ENCODE measurements around the gene ANKRD13B. TPM values are rescaled to one million over a fixed set of nuclear protein-coding genes. Genes with fewer than 3 reads are reported as not detected.

Gene ANKRD13B
- total RNA-seq, 4 donors from 2014 or later: 2.9 to 8.6 (median 5.6) TPM

GRCh38 chr17:29567554-29568330 lies 25.2 kb upstream of the ANKRD13B start:
- Histone ChIP-seq H3K27me3 (no peaks in the 10 kb centered on the region), H3K9me3 (no peaks in the 10 kb centered on the region), H3K4me3 (peak overlapping the region; percentile 58 to 74 (median 61)), H3K4me1 (peaks cover 15 to 49% (median 35%) of the 10 kb centered on the region in 4 donors), H3K27ac (peak overlapping the region; percentile 94 to 97 (median 95)), H3K36me3 (no peaks in the 10 kb centered on the region)
- TF ChIP-seq EP300 (IDR thresholded peaks at IDR 0.05; ENCODE audit: low read depth): no peak
- TF ChIP-seq POLR2A (IDR thresholded peaks at IDR 0.05): no peak
- TF ChIP-seq CTCF (IDR thresholded peaks at IDR 0.05): peak; percentile 47 to 57 (median 53)
- TF ChIP-seq POLR2AphosphoS5 (IDR thresholded peaks at IDR 0.05): peak in 1 of 3 donors; percentile 4
- WGBS, 2 donors (ENCODE audit: low coverage in 1 of 2): 0% methylated on average over 48 of the region's 63 CpGs; no CpG with 5 or more reads in 1 of the 2 donors
- intact Hi-C loops (cut with DNase I; ENCODE audit: low total_unique reads): no loop called here
- in situ Hi-C loops (cut with MboI; ENCODE audit: low pct_ligation_motif_present in 1 of 4, low pct_unique_long_range_greater_than_20kb in 1 of 4, low sequenced_read_pairs in 3 of 4): no loop called here
- DNase-seq: peak; percentile 80

DNA sequence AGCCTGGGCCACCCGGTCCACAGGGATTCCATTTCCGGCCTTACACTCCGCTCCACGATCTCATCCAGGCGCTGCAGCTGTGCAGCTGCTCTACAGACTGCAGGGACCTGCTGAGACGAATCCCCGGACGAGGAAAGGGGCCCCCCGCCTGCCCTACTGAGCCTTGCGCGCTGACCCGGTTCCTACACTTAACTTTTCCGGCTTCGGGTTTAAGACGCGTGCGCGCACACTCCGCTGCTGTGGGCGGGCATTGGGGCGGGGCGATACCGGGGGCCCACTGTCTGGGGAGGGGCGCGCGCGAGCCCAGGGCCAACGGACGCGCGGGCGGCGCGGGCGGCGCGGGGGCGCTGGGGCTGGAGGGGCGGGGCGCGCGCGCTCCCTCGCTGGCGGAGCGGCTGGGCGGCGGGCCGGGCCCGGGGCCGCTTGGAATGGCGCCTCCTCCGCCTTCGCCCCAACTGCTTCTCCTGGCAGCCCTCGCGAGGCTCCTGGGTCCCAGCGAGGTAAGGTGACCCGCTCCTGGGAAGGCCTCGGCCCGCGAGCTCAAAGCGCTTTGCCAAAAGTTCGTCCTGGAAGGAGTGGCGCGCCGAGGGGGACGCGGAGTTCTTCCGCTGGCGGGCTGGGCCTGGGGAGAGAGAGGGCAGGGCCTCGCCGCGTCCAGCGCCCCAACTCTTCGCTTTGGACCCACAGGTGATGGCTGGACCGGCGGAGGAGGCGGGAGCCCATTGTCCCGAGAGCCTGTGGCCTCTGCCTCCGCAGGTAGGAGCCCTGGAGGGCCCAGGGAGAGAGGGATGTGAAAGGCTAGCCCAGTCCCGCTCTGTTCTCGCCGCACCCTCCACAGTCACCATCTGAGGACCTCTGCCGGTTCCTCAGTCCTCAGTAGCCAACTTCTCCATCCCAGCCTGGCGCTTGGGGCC lies 24.3 kb upstream of the ANKRD13B start, which contains the start of gene TP53I13:
TP53I13 (plus strand) TSS at position 371 of the 914 bp plus-strand sequence; CDS start at position 429, 58 bp downstream.
- Histone ChIP-seq H3K9me3 (no peaks in the 10 kb centered on the region), H3K27me3 (no peaks in the 10 kb centered on the region), H3K36me3 (no peaks in the 10 kb centered on the region), H3K27ac (peak within 1 kb of the TSS; percentile 94 to 97 (median 95)), H3K4me3 (peak within 1 kb of the TSS; percentile 58 to 74 (median 61)), H3K4me1 (peaks cover 15 to 55% (median 38%) of the 10 kb centered on the region in 4 donors)
- in situ Hi-C loops (cut with MboI; ENCODE audit: low pct_ligation_motif_present in 1 of 4, low pct_unique_long_range_greater_than_20kb in 1 of 4, low sequenced_read_pairs in 3 of 4): no loop called here
- peak; percentile 94 for DNase-seq
- TF ChIP-seq CTCF (IDR thresholded peaks at IDR 0.05) (no peak), EP300 (IDR thresholded peaks at IDR 0.05; ENCODE audit: low read depth) (no peak), POLR2A (IDR thresholded peaks at IDR 0.05) (peak; percentile 80), POLR2AphosphoS5 (IDR thresholded peaks at IDR 0.05) (peak; percentile 78 to 92 (median 89))
- intact Hi-C loops (cut with DNase I; ENCODE audit: low total_unique reads): no loop called here
- WGBS, 2 donors (ENCODE audit: low coverage in 1 of 2): 1% methylated on average over 69 of the region's 85 CpGs; no CpG with 5 or more reads in 1 of the 2 donors

- peak overlapping the region; percentile 94 to 97 (median 95) for H3K27ac ChIP-seq
- no peaks in the 10 kb centered on the region for H3K9me3 ChIP-seq
- intact Hi-C loops (cut with DNase I; ENCODE audit: low total_unique reads): no loop called here
- 69 to 92% methylated on average over 6 to 14 of the region's 14 CpGs for WGBS, 2 donors (ENCODE audit: low coverage in 1 of 2)
- in situ Hi-C loops (cut with MboI; ENCODE audit: low pct_ligation_motif_present in 1 of 4, low pct_unique_long_range_greater_than_20kb in 1 of 4, low sequenced_read_pairs in 3 of 4): no loop called here
- H3K4me3 ChIP-seq: peak overlapping the region; percentile 58 to 72 (median 61)
- H3K36me3 ChIP-seq: no peaks in the 10 kb centered on the region
- H3K27me3 ChIP-seq: no peaks in the 10 kb centered on the region
- TF ChIP-seq POLR2AphosphoS5 (IDR thresholded peaks at IDR 0.05) (no peak), CTCF (IDR thresholded peaks at IDR 0.05) (no peak), POLR2A (IDR thresholded peaks at IDR 0.05) (no peak), EP300 (IDR thresholded peaks at IDR 0.05; ENCODE audit: low read depth) (no peak)
- DNase-seq: no peak
- H3K4me1 ChIP-seq: peaks cover 18 to 61% (median 42%) of the 10 kb centered on the region in 4 donors
Observed at GRCh38 chr17:29569245-29569950, 23.5 kb upstream of the ANKRD13B start.

All from transverse colon (tissue), 4 donors.